NB4 (cell line): ENCODE data around the gene PKD2L1.

Experiments used
- DNase-seq: peaks from one replicate; pipeline ENCODE4 v3.0.0; 2010; ENCODE audit warnings: low read depth
- H3K4me3 ChIP-seq: one replicate; pipeline ENCODE4 v1.5.1; 2011; ENCODE audit warnings: mild to moderate bottlenecking, low read depth, low read length, moderate library complexity
- MAX ChIP-seq: IDR thresholded peaks from 2 replicates; pipeline ENCODE4 v1.6.1; 2011; ENCODE audit warnings: low read depth, low read length
- MYC ChIP-seq: IDR thresholded peaks from 2 replicates; pipeline ENCODE4 v1.6.1; 2011; ENCODE audit warnings: low read depth, low read length
- POLR2A ChIP-seq: IDR thresholded peaks from 2 replicates; pipeline ENCODE4 v1.6.1; 2011; ENCODE audit warnings: mild to moderate bottlenecking; ENCODE audit not compliant: insufficient read length; ENCODE audit errors: extremely low read depth
- TF ChIP-seq, protein P1 (sequence below): IDR thresholded peaks from one replicate; pipeline ENCODE4 v1.5.1; 2012; ENCODE audit warnings: low read depth, low read length

The PKD2L1 gene

DNA sequence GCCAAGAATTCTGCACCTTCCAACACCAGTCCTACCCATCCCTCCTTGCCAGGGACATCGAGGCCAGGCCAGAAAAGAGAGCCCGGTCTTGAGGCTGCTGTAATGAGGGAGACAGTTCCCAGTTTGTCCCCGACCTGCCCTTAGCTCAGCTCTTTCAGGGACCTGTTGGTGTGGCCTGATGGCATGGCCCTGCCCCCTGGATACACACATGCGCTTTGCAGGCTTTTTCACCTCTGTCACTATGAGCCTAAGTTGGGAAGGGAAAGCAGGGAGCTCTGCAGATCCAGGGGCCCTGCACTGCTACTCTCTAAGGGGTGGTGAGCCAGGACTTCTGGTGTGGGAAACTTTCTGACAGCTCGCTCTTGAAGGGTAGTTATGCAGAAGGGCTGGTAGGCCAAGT is 19.1 kb upstream of the PKD2L1 start:
- TF ChIP-seq POLR2A, result no peak
- TF ChIP-seq, protein P1, sequence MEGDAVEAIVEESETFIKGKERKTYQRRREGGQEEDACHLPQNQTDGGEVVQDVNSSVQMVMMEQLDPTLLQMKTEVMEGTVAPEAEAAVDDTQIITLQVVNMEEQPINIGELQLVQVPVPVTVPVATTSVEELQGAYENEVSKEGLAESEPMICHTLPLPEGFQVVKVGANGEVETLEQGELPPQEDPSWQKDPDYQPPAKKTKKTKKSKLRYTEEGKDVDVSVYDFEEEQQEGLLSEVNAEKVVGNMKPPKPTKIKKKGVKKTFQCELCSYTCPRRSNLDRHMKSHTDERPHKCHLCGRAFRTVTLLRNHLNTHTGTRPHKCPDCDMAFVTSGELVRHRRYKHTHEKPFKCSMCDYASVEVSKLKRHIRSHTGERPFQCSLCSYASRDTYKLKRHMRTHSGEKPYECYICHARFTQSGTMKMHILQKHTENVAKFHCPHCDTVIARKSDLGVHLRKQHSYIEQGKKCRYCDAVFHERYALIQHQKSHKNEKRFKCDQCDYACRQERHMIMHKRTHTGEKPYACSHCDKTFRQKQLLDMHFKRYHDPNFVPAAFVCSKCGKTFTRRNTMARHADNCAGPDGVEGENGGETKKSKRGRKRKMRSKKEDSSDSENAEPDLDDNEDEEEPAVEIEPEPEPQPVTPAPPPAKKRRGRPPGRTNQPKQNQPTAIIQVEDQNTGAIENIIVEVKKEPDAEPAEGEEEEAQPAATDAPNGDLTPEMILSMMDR, result no peak
- TF ChIP-seq MYC, result no peak
- TF ChIP-seq MAX, result no peak
- peak overlapping the region; percentile 94 for H3K4me3 ChIP-seq
- no peak for DNase-seq

GRCh38 chr10:100348389-100348927 is 18.4 kb upstream of the PKD2L1 start:
- peak overlapping the region; percentile 94 for H3K4me3 ChIP-seq
- DNase-seq, result no peak
- TF ChIP-seq MYC (0 out of 2 replicates have a peak, but pooled peaks have one; percentile 21), POLR2A (no peak), MAX (no peak)

DNA sequence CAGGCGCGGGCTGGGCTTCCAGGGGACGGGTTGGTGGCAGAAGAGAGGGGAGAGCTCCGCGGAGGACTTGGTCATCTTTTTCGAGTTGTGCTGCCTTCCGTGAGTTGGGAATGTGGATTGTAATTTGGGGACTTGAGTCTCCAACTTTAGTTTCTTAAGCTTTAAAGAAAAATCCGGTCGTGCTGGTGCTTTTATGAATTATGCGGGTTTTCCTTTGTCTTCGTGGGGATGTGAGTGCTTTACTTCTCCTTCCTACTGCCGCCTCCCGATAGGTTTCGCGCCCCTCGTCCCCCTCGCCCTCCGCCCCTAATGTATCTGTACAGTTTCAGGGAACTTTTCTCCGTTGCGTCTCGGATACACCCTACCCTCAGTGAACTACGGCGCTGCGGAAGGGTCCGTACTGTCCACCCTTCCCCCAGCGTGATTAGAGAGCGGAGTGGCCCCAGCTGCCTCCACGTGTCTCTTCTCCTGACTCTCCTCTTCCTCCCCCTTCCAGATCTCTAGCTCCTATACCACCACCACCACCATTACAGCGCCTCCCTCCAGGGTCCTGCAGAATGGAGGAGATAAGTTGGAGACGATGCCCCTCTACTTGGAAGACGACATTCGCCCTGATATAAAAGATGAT is 17.7 kb upstream of the PKD2L1 start:
- H3K4me3 ChIP-seq, result peak overlapping the region; percentile 94
- peak; percentile 82 for TF ChIP-seq MAX
- TF ChIP-seq, protein P1, result no peak
- TF ChIP-seq MYC, result peak; percentile 83
- TF ChIP-seq POLR2A, result no peak
- DNase-seq, result peak; percentile 61

- peak within 1 kb of the TSS; percentile 94 for H3K4me3 ChIP-seq
- TF ChIP-seq MYC (peak; percentile 91), MAX (peak; percentile 81), POLR2A (peak; percentile 72)
- TF ChIP-seq, protein P1, result no peak
- DNase-seq, result peak; percentile 99
These were observed 16.9 kb upstream of the PKD2L1 start, which contains the start of gene SCD for GRCh38 chr10:100346765-100347567. Gene SCD, plus strand, starts transcription at chr10:100347233. Its CDS starts 272 bp downstream, at chr10:100347505.

- peak; percentile 24 for TF ChIP-seq POLR2A
- TF ChIP-seq, protein P1, result no peak
- peak; percentile 86 for TF ChIP-seq MAX
- peak; percentile 72 for TF ChIP-seq MYC
- H3K4me3 ChIP-seq, result peak overlapping the region; percentile 94
- peak; percentile 88 for DNase-seq
These were observed 16.3 kb upstream of the PKD2L1 start for GRCh38 chr10:100346351-100346764.
